Liver (tissue), 9 donors: ENCODE measurements around the gene WBP1. TPM values are rescaled to one million over a fixed set of nuclear protein-coding genes. Genes with fewer than 3 reads are reported as not detected.

Experiments used
- DNase-seq: peaks from one replicate; pipeline ENCODE4 v3.0.0-alpha.2; 2017; ENCODE audit warnings: low spot score
- H3K27ac ChIP-seq, 2 donors: one replicate each; pipeline ENCODE4 v1.7.0; 2013; ENCODE audit warnings: inconsistent platforms in 2 of 2, low read length in 2 of 2, control low read depth in 1 of 2, low read depth in 1 of 2, mild to moderate bottlenecking in 1 of 2
- H3K27me3 ChIP-seq, 4 donors: one replicate each; pipeline versions ENCODE4 v1.6.1 to v1.7.0; 2013; ENCODE audit warnings: low read length in 3 of 4, inconsistent platforms in 1 of 4, mild to moderate bottlenecking in 1 of 4, moderate library complexity in 1 of 4; ENCODE audit not compliant: control insufficient read depth in 4 of 4, insufficient read depth in 4 of 4
- H3K36me3 ChIP-seq, 4 donors: one replicate each; pipeline versions ENCODE4 v1.6.1 to v1.7.0; 2013; ENCODE audit warnings: low read length in 3 of 4, mild to moderate bottlenecking in 3 of 4, low read depth in 1 of 4, moderate library complexity in 1 of 4; ENCODE audit not compliant: control insufficient read depth in 4 of 4, insufficient read depth in 3 of 4
- H3K4me1 ChIP-seq, 4 donors: one replicate each; pipeline versions ENCODE4 v1.6.1 to v1.7.0; 2013; ENCODE audit warnings: low read length in 3 of 4, mild to moderate bottlenecking in 3 of 4, moderate library complexity in 1 of 4; ENCODE audit not compliant: control insufficient read depth in 4 of 4, insufficient read depth in 4 of 4
- H3K4me3 ChIP-seq, 3 donors: one replicate each; pipeline versions ENCODE4 v1.6.1 to v1.7.0; 2013; ENCODE audit warnings: low read length in 3 of 3, control low read depth in 1 of 3, low read depth in 1 of 3, mild to moderate bottlenecking in 1 of 3
- H3K9ac ChIP-seq, 2 donors: one replicate each; pipeline ENCODE4 v1.7.0; 2013; ENCODE audit warnings: low read length in 2 of 2, mild to moderate bottlenecking in 2 of 2, moderate library complexity in 2 of 2, control low read depth in 1 of 2, low read depth in 1 of 2
- H3K9me3 ChIP-seq, 4 donors: one replicate each; pipeline versions ENCODE4 v1.6.1 to v1.7.0; 2013; ENCODE audit warnings: low read length in 3 of 4; ENCODE audit not compliant: control insufficient read depth in 4 of 4
- EGR1 ChIP-seq, 2 donors: IDR thresholded peaks; 2 replicates each; pipeline ENCODE4 v1.6.1; 2016 to 2018; ENCODE audit warnings: antibody characterized with exemption in 2 of 2, low read depth in 2 of 2
- FOXA1 ChIP-seq: IDR thresholded peaks from 2 replicates; pipeline ENCODE4 v1.6.1; 2016; ENCODE audit warnings: antibody characterized with exemption
- FOXA2 ChIP-seq: IDR thresholded peaks from 2 replicates; pipeline ENCODE4 v1.6.1; 2016; ENCODE audit warnings: antibody characterized with exemption
- GABPA ChIP-seq, 2 donors: IDR thresholded peaks in 1 of 2; conservative IDR thresholded peaks in 1 of 2; 2 replicates each; pipeline ENCODE4 v1.6.1; 2016; ENCODE audit warnings: antibody characterized with exemption in 2 of 2, mild to moderate bottlenecking in 1 of 2, moderate library complexity in 1 of 2
- HNF4G ChIP-seq: IDR thresholded peaks from 2 replicates; pipeline ENCODE4 v1.6.1; 2016; ENCODE audit warnings: antibody characterized with exemption
- MAX ChIP-seq: IDR thresholded peaks from 2 replicates; pipeline ENCODE4 v1.6.1; 2016; ENCODE audit warnings: antibody characterized with exemption
- NR2F2 ChIP-seq: IDR thresholded peaks from 2 replicates; pipeline ENCODE4 v1.6.1; 2016; ENCODE audit warnings: antibody characterized with exemption
- RAD21 ChIP-seq, 2 donors: IDR thresholded peaks; 2 replicates each; pipeline ENCODE4 v1.6.1; 2016; ENCODE audit warnings: antibody characterized with exemption in 2 of 2, mild to moderate bottlenecking in 2 of 2
- TAF1 ChIP-seq: conservative IDR thresholded peaks from 2 replicates; pipeline ENCODE4 v1.6.1; 2016; ENCODE audit warnings: antibody characterized with exemption, mild to moderate bottlenecking
- YY1 ChIP-seq: IDR thresholded peaks from 2 replicates; pipeline ENCODE4 v1.6.1; 2016; ENCODE audit warnings: antibody characterized with exemption, mild to moderate bottlenecking
- WGBS: extraction: QIAGEN DNeasy Blood & Tissue Kit; methylation state at CpG from one replicate; pipeline ENCODE4 v1.1.7; 2013; 5-methylcytosine and 5-hydroxymethylcytosine counted together
- polyA plus RNA-seq, 2 donors: library from polyadenylated mRNA; stranded (reverse) in 1 of 2; unstranded in 1 of 2; fragments of 200-250 nt in 1 of 2; fragments of >200 nt in 1 of 2; fragmentation: Nextera tagmentation in 1 of 2; extraction: Ambion mirVana in 1 of 2; gene quantifications; one replicate each; pipeline versions ENCODE4 v1.2.1 to v1.2.3, GENCODE V29; 2013 to 2015
- total RNA-seq, 2 donors: library from RNA; depleted of rRNA; stranded (reverse); fragments of >200 nt; gene quantifications; one replicate each; pipeline ENCODE4 v1.2.3, GENCODE V29; 2014
- TF ChIP-seq, protein P1 (sequence below): IDR thresholded peaks from 2 replicates; pipeline ENCODE4 v1.6.1; 2016; ENCODE audit warnings: antibody characterized with exemption
- TF ChIP-seq, protein P2 (sequence below): fragments of 150-350 bp; IDR thresholded peaks from 2 replicates; pipeline ENCODE4 v1.5.1; 2017; ENCODE audit warnings: improper control_type of control experiment, low read depth, low read length; ENCODE audit not compliant: missing input control
- TF ChIP-seq, protein P3 (sequence below): IDR thresholded peaks from 2 replicates; pipeline ENCODE4 v1.6.1; 2016; ENCODE audit warnings: antibody characterized with exemption, mild to moderate bottlenecking
- donor health status: healthy.
- donor health status: healthy.
- donor health status: healthy.
- donor health status: healthy.
- donor health status: healthy.

WBP1 gene
- total and polyA plus RNA-seq, 4 donors = 19.2 to 45.0 (median 24.9) TPM

DNA sequence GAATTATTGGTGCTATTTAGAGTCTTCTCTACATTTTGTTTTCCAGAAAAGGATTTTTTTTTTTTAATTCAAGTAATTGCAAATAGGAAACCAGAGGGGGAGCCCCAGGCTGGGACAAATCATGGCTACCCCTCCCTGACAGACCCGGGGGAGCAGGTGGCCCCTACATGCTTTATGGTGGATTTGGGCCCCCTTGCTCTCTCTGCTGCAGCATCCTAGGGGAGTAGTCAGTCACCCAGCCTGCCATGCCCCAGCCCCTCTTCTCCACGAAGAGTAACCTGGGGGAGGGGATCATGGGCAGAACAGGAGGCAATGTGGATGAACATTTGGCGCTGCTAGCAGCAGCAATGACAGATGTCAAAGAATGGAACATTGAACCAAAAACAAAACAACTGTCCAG, 41.5 kb upstream of the WBP1 start:
- Histone ChIP-seq H3K4me3 (no peak overlapping the region), H3K36me3 (no peaks in the 10 kb centered on the region), H3K9ac (no peak overlapping the region), H3K27ac (no peak overlapping the region), H3K27me3 (peaks cover 0 to 7% (median 0%) of the 10 kb centered on the region in 4 donors), H3K9me3 (no peaks in the 10 kb centered on the region), H3K4me1 (peaks cover 5 to 20% (median 16%) of the 10 kb centered on the region in 4 donors)
- TF ChIP-seq, protein P1, sequence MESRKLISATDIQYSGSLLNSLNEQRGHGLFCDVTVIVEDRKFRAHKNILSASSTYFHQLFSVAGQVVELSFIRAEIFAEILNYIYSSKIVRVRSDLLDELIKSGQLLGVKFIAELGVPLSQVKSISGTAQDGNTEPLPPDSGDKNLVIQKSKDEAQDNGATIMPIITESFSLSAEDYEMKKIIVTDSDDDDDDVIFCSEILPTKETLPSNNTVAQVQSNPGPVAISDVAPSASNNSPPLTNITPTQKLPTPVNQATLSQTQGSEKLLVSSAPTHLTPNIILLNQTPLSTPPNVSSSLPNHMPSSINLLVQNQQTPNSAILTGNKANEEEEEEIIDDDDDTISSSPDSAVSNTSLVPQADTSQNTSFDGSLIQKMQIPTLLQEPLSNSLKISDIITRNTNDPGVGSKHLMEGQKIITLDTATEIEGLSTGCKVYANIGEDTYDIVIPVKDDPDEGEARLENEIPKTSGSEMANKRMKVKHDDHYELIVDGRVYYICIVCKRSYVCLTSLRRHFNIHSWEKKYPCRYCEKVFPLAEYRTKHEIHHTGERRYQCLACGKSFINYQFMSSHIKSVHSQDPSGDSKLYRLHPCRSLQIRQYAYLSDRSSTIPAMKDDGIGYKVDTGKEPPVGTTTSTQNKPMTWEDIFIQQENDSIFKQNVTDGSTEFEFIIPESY = no peak
- TF ChIP-seq RAD21 (IDR thresholded peaks at IDR 0.05) = peak in 1 of 2 donors; percentile 13
- no peak for DNase-seq
- 64% methylated on average over 3 of the region's 3 CpGs for WGBS

GRCh38 chr2:74417197-74417596, 41.0 kb upstream of the WBP1 start:
- DNase-seq = no peak
- Histone ChIP-seq H3K4me3 (no peak overlapping the region), H3K9ac (no peak overlapping the region), H3K4me1 (peaks cover 7 to 22% (median 19%) of the 10 kb centered on the region in 4 donors), H3K9me3 (no peaks in the 10 kb centered on the region), H3K27ac (no peak overlapping the region), H3K27me3 (peaks cover 0 to 7% (median 0%) of the 10 kb centered on the region in 4 donors), H3K36me3 (no peaks in the 10 kb centered on the region)
- 78% methylated on average over 3 of the region's 3 CpGs for WGBS
- no peak for TF ChIP-seq EGR1 (IDR thresholded peaks at IDR 0.05; ENCODE audit: low read depth in 2 of 2)
- TF ChIP-seq RAD21 (IDR thresholded peaks at IDR 0.05) = no peak
- no peak for TF ChIP-seq MAX

DNA sequence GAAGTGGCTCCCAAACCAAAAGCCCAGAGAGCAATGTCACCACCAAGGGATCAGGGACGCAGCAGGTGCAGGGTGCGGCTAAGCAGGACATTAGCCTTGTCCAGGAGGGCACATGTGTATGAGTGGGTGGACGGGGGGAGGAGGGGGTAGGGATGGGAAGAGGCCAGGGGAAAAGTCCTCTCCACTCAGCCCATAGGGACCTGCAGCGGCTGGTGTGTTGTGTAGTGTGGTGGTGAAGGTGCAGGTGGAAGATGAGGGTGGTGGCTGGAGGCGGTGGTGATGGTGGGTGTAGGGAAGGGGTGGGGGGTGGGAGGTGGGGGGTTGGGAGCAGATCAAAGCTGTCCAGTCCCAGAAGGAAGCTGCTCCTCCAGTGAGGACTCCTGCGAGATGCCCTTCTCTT, 40.5 kb upstream of the WBP1 start:
- no peak overlapping the region for H3K27ac ChIP-seq
- TF ChIP-seq FOXA2 = no peak
- TF ChIP-seq, protein P2, sequence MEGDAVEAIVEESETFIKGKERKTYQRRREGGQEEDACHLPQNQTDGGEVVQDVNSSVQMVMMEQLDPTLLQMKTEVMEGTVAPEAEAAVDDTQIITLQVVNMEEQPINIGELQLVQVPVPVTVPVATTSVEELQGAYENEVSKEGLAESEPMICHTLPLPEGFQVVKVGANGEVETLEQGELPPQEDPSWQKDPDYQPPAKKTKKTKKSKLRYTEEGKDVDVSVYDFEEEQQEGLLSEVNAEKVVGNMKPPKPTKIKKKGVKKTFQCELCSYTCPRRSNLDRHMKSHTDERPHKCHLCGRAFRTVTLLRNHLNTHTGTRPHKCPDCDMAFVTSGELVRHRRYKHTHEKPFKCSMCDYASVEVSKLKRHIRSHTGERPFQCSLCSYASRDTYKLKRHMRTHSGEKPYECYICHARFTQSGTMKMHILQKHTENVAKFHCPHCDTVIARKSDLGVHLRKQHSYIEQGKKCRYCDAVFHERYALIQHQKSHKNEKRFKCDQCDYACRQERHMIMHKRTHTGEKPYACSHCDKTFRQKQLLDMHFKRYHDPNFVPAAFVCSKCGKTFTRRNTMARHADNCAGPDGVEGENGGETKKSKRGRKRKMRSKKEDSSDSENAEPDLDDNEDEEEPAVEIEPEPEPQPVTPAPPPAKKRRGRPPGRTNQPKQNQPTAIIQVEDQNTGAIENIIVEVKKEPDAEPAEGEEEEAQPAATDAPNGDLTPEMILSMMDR = no peak
- TF ChIP-seq TAF1 = no peak
- TF ChIP-seq FOXA1 = no peak
- no peak for TF ChIP-seq NR2F2
- H3K4me3 ChIP-seq = no peak overlapping the region
- no peak overlapping the region for H3K9ac ChIP-seq
- no peaks in the 10 kb centered on the region for H3K9me3 ChIP-seq
- H3K36me3 ChIP-seq = no peaks in the 10 kb centered on the region
- 87% methylated on average over 6 of the region's 6 CpGs for WGBS
- no peak for DNase-seq
- H3K27me3 ChIP-seq = peaks cover 0 to 7% (median 0%) of the 10 kb centered on the region in 4 donors
- peaks cover 7 to 23% (median 19%) of the 10 kb centered on the region in 4 donors for H3K4me1 ChIP-seq

DNA sequence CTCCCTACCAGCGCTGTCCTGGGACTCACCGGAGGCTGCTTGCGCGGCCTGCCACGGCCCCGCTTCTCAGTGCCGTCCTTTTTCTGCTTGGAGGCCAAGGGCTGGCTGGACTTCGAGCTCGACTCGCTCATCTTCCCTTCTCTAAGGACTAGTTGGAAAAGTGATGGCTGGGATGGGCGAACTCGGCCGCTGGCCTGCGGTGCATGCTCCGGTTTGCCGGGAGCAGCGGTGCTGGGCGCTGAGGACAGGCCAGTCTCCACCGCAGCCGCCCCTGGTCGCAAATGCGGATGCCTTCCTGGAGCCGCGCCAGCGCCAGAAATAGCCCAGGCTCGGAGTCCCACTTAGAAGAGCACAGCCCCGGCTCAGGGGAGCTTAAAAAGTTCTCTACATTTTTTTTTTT, 39.9 kb upstream of the WBP1 start:
- no peak overlapping the region for H3K4me3 ChIP-seq
- H3K27ac ChIP-seq = no peak overlapping the region
- H3K4me1 ChIP-seq = peaks cover 7 to 23% (median 18%) of the 10 kb centered on the region in 4 donors
- no peak for DNase-seq
- peaks cover 0 to 7% (median 0%) of the 10 kb centered on the region in 4 donors for H3K27me3 ChIP-seq
- 76% methylated on average over 27 of the region's 27 CpGs for WGBS
- H3K9ac ChIP-seq = no peak overlapping the region
- H3K9me3 ChIP-seq = no peaks in the 10 kb centered on the region
- no peaks in the 10 kb centered on the region for H3K36me3 ChIP-seq
- TF ChIP-seq NR2F2 (no peak), YY1 (no peak), HNF4G (no peak), EGR1 (IDR thresholded peaks at IDR 0.05; ENCODE audit: low read depth in 2 of 2) (no peak), FOXA1 (no peak), GABPA (IDR thresholded peaks at IDR 0.05 in 1 of 2, conservative IDR thresholded peaks at IDR 0.05 in 1 of 2) (no peak)
- TF ChIP-seq, protein P3, sequence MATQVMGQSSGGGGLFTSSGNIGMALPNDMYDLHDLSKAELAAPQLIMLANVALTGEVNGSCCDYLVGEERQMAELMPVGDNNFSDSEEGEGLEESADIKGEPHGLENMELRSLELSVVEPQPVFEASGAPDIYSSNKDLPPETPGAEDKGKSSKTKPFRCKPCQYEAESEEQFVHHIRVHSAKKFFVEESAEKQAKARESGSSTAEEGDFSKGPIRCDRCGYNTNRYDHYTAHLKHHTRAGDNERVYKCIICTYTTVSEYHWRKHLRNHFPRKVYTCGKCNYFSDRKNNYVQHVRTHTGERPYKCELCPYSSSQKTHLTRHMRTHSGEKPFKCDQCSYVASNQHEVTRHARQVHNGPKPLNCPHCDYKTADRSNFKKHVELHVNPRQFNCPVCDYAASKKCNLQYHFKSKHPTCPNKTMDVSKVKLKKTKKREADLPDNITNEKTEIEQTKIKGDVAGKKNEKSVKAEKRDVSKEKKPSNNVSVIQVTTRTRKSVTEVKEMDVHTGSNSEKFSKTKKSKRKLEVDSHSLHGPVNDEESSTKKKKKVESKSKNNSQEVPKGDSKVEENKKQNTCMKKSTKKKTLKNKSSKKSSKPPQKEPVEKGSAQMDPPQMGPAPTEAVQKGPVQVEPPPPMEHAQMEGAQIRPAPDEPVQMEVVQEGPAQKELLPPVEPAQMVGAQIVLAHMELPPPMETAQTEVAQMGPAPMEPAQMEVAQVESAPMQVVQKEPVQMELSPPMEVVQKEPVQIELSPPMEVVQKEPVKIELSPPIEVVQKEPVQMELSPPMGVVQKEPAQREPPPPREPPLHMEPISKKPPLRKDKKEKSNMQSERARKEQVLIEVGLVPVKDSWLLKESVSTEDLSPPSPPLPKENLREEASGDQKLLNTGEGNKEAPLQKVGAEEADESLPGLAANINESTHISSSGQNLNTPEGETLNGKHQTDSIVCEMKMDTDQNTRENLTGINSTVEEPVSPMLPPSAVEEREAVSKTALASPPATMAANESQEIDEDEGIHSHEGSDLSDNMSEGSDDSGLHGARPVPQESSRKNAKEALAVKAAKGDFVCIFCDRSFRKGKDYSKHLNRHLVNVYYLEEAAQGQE = no peak
- TF ChIP-seq, protein P2 = no peak
